AG09309 (cell line): ENCODE results near the gene XRCC5.

Experiments
- DNase-seq: peaks from one replicate; pipeline ENCODE4 v3.0.0-alpha.2; 2010; ENCODE audit warnings: low read depth
- H3K4me3 ChIP-seq: 2 replicates; pipeline ENCODE4 v1.5.1; 2011; ENCODE audit warnings: mild to moderate bottlenecking, low read depth, low read length, moderate library complexity; ENCODE audit not compliant: control insufficient read depth
- TF ChIP-seq, protein P1 (sequence below): IDR thresholded peaks from 2 replicates; pipeline ENCODE4 v1.5.1; 2011; ENCODE audit warnings: mild to moderate bottlenecking, low read depth, low read length, inconsistent platforms; ENCODE audit not compliant: insufficient read depth, control insufficient read depth; ENCODE audit errors: missing control alignments

XRCC5 gene

DNA sequence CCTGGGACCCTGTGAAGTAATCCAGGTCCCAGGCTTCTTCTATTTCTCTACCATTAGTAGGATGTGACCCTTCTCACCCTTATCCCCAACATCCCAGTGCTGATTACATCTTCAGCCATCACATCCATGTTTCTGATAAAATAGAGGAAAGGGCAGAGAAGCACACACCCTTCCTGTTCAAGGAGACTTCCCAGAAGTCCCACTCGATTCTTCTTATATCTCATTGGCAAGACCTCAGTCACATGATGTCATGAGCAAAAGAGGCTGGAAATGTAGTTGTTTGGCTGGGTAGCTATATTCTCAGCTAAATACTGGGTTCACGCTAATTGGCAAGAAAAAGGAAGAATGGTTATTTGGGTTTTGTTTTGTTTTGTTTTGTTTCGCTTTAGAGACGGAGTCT lies 8.0 kb upstream of the XRCC5 start:
- TF ChIP-seq, protein P1, sequence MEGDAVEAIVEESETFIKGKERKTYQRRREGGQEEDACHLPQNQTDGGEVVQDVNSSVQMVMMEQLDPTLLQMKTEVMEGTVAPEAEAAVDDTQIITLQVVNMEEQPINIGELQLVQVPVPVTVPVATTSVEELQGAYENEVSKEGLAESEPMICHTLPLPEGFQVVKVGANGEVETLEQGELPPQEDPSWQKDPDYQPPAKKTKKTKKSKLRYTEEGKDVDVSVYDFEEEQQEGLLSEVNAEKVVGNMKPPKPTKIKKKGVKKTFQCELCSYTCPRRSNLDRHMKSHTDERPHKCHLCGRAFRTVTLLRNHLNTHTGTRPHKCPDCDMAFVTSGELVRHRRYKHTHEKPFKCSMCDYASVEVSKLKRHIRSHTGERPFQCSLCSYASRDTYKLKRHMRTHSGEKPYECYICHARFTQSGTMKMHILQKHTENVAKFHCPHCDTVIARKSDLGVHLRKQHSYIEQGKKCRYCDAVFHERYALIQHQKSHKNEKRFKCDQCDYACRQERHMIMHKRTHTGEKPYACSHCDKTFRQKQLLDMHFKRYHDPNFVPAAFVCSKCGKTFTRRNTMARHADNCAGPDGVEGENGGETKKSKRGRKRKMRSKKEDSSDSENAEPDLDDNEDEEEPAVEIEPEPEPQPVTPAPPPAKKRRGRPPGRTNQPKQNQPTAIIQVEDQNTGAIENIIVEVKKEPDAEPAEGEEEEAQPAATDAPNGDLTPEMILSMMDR: no peak
- no peak for DNase-seq
- H3K4me3 ChIP-seq: no peak overlapping the region

DNA sequence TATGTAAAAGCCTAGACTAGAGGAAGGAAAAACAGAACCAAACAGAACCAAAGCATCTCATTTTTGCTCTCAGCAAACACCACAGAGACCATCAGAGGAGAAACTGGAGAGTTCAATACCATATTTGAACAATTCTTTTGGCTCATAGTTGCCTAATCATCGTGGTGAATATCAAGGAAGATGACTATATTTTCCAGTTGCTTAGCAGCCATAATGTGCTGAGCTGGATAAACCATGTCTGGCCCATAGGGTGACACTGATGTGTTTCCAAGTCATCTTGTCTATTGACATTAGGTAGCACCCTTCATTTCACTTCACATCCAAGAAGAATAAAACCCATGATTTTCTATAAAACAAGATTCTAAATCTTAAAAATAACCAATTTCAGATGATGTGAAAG lies 5.9 kb upstream of the XRCC5 start:
- H3K4me3 ChIP-seq: no peak overlapping the region
- DNase-seq: no peak
- TF ChIP-seq, protein P1: no peak

DNA sequence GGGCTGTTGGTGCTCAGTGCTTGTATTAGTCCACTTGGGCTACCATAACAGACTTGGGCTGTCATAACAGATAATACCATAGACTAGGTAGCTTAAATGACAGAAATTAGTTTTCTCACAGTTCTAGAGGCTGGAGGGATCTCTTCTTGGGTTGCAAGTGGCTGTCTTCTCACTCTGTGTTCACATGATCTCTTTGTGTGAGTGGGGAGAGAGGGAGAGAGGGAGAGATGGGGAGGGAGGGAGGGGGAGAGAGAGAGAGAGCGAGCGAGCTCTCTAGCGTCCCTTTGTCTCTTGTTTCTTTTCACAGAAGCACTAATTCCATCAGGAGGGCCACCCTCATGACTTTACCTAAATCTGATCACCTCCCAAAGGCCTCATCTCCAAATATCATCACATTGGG lies 4.5 kb upstream of the XRCC5 start:
- TF ChIP-seq, protein P1: no peak
- H3K4me3 ChIP-seq: no peak overlapping the region
- DNase-seq: no peak

DNA sequence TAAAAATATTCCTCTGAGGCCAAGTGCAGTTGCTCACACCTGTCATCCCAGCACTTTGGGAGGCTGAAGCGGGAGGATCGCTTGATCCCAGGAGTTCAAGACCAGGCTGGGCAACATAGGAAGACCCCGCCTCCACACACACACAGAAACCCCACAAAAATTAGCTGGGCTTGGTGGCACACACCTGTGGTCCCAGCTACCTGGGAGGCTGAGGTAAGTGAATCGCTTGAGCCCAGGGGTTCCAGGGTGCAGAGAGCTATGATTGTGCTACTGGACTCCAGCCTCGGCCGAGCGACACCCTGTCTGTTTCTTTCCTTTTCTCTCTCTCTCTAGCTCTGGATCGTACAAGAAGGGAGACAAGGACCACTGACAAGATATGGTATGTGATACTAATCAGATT lies 1.8 kb upstream of the XRCC5 start:
- TF ChIP-seq, protein P1: no peak
- DNase-seq: no peak
- no peak overlapping the region for H3K4me3 ChIP-seq

DNA sequence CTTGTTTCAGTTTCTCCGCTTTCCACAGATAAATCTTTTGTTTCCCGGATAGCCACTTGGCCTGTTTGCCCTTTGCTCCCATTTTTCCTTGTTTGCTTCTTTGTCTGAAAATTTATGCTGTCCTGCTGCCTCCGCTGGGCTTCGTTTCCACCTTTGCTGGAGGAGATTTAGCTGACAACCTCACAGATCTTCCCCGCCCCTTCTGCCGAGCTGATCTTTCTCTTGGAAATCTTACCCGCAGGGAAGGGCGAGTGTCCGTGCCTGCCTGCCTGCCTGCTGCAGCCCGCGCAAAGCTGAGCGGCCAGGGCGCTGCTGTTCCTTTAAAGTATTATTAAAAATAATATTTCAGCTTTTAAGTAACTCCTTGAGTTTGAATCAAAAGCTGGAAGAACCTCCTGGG lies 1.4 kb upstream of the XRCC5 start:
- H3K4me3 ChIP-seq: no peak overlapping the region
- DNase-seq: no peak
- TF ChIP-seq, protein P1: no peak

DNA sequence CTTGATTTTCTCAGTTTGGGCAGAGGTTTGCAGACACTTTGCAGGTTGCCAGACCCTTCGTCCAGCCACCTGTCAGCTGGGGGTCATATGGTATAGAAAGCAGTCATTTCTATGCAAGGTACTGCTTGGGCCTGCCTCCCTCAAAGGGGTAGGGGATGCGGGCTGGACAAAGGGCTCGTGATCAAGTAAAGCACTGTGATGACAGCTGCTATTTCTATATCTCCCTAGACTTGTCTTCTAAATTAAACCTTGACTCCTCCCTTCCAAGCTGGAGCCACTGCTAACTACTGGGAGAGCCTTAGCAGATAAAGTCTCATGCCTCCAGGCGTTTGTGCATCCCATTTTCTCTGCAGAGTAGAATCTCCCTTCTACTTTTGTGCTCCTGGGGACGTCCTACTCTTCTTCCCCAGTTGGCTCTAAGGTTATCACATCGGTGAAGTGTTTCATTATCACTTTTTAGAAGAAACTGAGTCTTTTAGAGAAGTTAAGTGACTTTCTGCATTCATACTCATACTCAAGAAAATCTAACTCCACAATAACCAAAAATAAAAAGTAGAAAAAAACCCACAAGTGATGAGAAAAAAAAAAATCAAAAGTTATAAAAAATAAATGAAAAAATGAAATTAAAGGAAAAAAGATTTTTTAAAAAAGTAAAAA lies 710 bp upstream of the XRCC5 start:
- DNase-seq: no peak
- TF ChIP-seq, protein P1: no peak
- peak overlapping the region; percentile 19; the same call in 1 of the 2 replicates for H3K4me3 ChIP-seq
